Measurements from ENCODE around the gene SDHAF4.
"Not testable (repeated sequence)": the region's sequence is repeated elsewhere in the genome, so short reads cannot be mapped to it uniquely, and the experiment has no call there.

Gene SDHAF4

DNA sequence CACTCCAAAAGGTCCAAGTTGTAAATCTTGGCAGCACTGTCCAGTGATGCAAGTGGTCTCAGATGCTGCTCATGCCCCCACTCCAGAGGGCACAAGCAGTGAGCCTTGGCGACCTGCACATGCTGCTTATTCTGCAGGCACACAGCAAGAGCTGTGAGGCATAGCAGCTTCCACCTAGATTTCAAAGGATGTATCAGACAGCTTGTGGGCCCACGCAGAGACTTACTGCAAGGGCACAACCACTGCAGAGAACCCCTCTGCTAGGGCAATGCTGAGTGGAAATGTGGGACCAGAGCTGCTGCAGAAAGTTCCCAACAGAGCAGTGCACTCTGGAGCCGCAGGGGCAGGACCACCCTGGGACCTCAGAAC is 26.4 kb downstream of the SDHAF4 start:
- no peak for DNase-seq

DNA sequence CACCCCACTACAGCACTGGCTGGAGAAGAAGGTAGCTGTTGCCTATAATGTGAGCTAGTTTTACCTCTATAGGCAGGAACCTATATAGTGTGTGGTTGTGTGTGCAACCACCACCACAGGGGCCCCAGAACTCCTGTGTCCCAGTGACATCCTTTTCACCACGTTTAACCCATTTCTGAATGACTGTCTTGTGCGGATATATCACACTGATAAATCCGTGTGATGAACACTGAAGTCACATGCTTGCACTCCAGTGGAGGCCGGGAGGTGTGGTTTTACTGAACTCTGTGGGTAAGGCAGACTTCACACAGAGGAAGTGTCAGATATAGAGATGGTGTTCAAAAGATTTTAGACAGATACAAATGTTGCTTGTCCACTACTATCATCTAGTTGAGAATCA is 32.5 kb downstream of the SDHAF4 start:
- DNase-seq = no peak

DNA sequence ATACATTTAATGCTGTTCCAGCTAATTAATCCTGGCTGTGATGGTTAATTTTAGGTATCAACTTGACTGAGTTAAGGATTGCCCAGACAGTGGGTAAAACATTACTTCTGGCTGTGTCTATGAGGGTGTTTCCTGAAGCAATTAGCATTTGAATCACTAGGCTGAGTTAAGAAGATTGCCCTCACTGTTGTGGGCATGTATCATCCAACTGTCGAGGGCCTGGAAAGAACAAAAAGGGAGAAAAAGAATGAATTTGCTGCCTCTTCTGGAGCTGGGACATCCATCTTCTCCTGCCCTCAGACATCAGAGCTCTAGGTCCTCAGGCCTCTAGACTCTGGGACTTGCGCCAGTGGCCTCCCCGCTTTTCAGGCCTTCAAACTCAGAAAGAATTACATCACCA is 34.3 kb downstream of the SDHAF4 start:
- no peak for DNase-seq

GRCh38 chr6:70604254-70604653 is 37.5 kb downstream of the SDHAF4 start:
- DNase-seq = no peak

DNA sequence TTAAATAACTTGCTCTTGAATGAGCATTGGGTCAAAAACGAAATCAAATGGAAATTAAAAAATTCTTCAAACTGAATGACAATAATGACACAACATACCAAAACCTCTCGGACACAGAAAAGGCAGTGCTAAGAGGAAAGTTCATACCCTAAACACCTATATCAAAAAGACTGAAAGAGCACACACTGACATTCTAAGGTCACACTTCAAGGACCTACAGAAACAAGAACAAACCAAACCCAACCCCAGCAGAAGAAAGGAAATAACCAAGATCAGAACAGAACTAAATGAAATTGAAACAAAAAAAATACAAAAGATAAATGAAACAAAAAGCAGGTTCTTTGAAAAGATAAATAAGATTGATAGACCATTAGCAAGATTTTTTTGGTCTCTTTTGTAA is 40.6 kb downstream of the SDHAF4 start:
- DNase-seq = not testable (repeated sequence)

GRCh38 chr6:70609181-70609580 is 42.5 kb downstream of the SDHAF4 start:
- DNase-seq = not testable (repeated sequence)

- no peak for DNase-seq
Observed at GRCh38 chr6:70616728-70617260, 50.1 kb downstream of the SDHAF4 start.

DNA sequence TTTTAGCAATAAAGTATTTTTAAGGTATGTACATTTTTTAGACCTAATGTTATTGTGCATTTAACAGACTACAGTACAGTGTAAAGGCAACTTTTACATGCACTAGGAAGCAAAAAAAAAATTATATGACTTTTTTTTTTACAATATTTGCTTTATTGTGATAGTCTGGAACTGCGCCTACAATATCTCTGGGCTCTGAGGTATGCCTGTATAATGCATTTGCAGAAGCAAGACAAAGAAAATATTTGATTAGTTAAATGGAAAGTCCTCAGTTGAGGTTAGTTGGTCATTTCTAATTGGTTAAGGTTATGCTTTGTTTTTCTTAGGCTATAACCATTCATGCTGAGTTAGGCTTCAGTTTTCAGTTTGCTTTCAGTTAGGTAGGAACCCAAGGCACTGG is 54.0 kb downstream of the SDHAF4 start:
- no peak for DNase-seq

DNA sequence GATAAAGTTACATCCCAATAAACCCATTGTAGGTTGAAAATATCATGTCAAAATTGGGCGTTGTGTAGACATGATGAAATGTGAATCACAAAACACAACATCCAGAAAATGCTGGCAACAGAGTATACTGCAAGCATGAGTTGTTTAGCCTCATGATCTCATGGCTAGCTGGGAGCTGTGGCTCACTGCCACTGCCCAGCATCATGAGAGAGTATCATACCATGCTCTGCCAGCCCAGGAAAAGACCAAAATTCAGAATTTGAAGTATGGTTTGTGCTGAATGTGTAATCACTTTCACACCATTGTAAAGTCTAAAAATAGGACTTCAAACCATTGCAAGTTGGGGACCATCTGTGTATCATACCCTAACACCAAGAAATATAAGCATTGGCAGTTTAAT is 55.7 kb downstream of the SDHAF4 start:
- DNase-seq = no peak

DNA sequence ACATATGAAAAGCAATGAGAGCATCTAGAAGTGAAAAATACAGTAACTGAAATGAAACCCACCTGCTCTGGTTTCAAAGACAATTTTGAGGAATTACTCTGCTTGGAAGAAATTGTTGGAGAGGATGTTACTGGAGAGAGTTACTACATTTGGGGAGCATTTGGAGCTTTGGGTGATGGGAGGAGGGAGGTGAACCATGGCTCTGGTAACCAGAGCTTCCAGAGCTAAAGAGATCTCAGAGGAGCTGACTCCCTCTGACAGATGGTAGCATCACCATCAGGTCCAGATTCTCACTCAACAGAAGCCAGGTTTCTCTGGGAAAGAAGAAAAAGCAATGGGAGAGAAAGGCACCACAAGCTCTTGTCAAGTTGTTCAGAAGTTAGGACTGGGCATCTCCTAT is 58.7 kb downstream of the SDHAF4 start:
- no peak for DNase-seq

DNA sequence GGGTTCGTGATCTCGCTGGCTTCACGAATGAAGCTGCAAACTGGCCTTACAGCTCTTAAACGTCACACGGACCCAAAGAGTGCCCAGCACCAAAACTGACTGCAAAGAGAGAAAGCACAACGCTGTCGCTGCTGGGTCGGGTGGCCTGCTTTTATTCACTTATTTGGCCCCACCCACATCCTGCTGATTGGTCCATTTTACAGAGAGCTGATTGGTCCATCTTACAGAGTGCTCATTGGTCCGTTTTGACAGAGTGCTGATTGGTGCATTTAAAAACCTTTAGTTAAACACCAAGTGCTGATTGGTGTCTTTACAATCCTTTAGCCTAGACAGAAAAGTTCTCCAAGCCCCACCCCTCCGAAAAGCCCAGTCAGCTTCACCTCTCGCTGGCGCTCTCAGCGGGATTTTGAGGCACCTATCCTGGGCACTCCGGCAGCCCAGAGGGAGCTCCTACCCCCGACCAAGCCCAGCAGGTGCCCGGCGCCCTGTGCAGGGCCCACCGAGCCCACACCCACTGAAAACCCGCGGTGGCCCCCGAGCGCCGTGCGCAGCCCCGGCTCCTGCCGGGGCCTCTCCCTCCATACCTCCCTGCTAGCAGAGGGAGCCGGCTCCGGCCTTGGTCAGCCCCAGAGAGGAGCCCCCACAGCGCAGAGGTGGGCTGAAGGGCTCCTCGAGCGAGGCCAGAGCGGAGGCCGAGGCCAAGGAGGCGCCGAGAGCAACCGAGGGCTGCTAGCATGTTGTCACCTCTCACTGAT is 60.9 kb downstream of the SDHAF4 start:
- no peak for DNase-seq

- DNase-seq = no peak
Observed at GRCh38 chr6:70629929-70630328, 63.2 kb downstream of the SDHAF4 start.

- DNase-seq = no peak
Observed at GRCh38 chr6:70633870-70634269, 67.1 kb downstream of the SDHAF4 start.

DNA sequence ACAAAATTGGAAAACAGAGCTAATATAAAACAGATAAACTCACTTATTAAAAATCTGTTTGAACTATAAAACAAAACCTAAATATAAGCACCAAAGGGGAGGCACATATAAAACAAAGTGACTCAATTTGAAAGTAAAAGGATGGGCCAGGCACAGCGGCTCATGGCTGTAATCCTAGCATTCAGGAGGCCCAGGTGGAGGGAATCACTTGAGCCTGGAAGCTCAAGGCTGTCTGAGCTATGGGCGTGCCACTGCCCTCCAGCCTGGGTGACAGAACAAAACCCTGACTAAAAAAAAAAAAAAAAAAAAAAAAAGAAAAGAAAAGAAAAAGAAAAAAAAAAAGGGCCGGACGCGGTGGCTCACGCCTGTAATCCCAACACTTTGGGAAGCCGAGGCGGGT is 69.9 kb downstream of the SDHAF4 start:
- no peak for DNase-seq

DNA sequence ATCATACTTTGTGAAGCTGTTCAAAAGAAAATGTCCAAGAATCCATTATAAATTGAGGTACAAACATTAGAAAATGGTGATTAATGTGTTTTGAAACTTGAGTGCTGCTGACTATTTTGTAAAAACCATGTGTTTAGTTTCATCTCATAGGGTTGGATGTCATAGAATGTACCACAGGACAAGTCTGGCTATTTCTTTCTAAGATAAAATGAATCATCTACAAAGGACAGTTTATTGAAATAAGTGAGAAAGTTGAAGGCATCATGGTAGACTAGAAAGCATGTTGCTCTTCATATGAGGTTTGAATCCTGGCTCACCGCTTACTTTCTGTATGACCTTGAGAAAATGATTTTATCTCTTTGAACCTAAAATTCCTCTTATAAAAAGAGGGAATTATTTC is 71.7 kb downstream of the SDHAF4 start:
- DNase-seq = no peak
